ENCODE measurements around the gene RFX1.

The RFX1 gene

GRCh38 chr19:14006085-14006765, at the start of gene RFX1:
TSS of gene RFX1 (minus strand) at chr19:14006320. CDS start at chr19:13993843, 12,477 bp downstream.
- DNase-seq (ENCODE audit: low read depth, low spot score): peak; percentile 99
- H3K9me3 ChIP-seq (ENCODE audit: insufficient read depth, low read length): no peaks in the 10 kb centered on the region
- no peaks in the 10 kb centered on the region for H3K36me3 ChIP-seq (ENCODE audit: insufficient read depth, insufficient read length, low read length)
- peak; percentile 67 for TF ChIP-seq YY1 (IDR thresholded peaks at IDR 0.05; ENCODE audit: insufficient read depth, insufficient read length)
- TF ChIP-seq SUZ12 (IDR thresholded peaks at IDR 0.05; ENCODE audit: extremely low read depth, insufficient read depth, insufficient read length): no peak
- no peak for TF ChIP-seq ZNF274 (IDR thresholded peaks at IDR 0.05; ENCODE audit: low read depth, low read length)
- peak within 1 kb of the TSS; percentile 55 for H3K4me3 ChIP-seq (ENCODE audit: insufficient read length, low read depth)
- H3K4me1 ChIP-seq (ENCODE audit: insufficient read depth, insufficient read length): peaks cover 5% of the 10 kb centered on the region
- no peaks in the 10 kb centered on the region for H3K27me3 ChIP-seq (ENCODE audit: insufficient read depth, insufficient read length)
- peak within 1 kb of the TSS; percentile 93 for H3K9ac ChIP-seq (ENCODE audit: insufficient read length, low read depth)

- H3K27me3 ChIP-seq (ENCODE audit: insufficient read depth, insufficient read length): peaks cover 5% of the 10 kb centered on the region
- peak overlapping the region; percentile 2 for H3K9ac ChIP-seq (ENCODE audit: insufficient read length, low read depth)
- TF ChIP-seq SUZ12 (IDR thresholded peaks at IDR 0.05; ENCODE audit: extremely low read depth, insufficient read depth, insufficient read length) (no peak), YY1 (IDR thresholded peaks at IDR 0.05; ENCODE audit: insufficient read depth, insufficient read length) (no peak), ZNF274 (IDR thresholded peaks at IDR 0.05; ENCODE audit: low read depth, low read length) (no peak)
- peaks cover 40% of the 10 kb centered on the region for H3K36me3 ChIP-seq (ENCODE audit: insufficient read depth, insufficient read length, low read length)
- no peak overlapping the region for H3K4me3 ChIP-seq (ENCODE audit: insufficient read length, low read depth)
- H3K9me3 ChIP-seq (ENCODE audit: insufficient read depth, low read length): peaks cover 7% of the 10 kb centered on the region; the same call in 1 of the 2 replicates
- H3K4me1 ChIP-seq (ENCODE audit: insufficient read depth, insufficient read length): peaks cover 18% of the 10 kb centered on the region
- no peak for DNase-seq (ENCODE audit: low read depth, low spot score)
Observed at GRCh38 chr19:14055396-14055795, 49.3 kb upstream of the RFX1 start.

- Histone ChIP-seq H3K9ac (ENCODE audit: insufficient read length, low read depth) (peak overlapping the region; percentile 2), H3K9me3 (ENCODE audit: insufficient read depth, low read length) (peaks cover 7% of the 10 kb centered on the region; the same call in 1 of the 2 replicates), H3K4me3 (ENCODE audit: insufficient read length, low read depth) (no peak overlapping the region), H3K36me3 (ENCODE audit: insufficient read depth, insufficient read length, low read length) (peaks cover 40% of the 10 kb centered on the region), H3K4me1 (ENCODE audit: insufficient read depth, insufficient read length) (peaks cover 18% of the 10 kb centered on the region), H3K27me3 (ENCODE audit: insufficient read depth, insufficient read length) (peaks cover 5% of the 10 kb centered on the region)
- no peak for TF ChIP-seq YY1 (IDR thresholded peaks at IDR 0.05; ENCODE audit: insufficient read depth, insufficient read length)
- no peak for TF ChIP-seq SUZ12 (IDR thresholded peaks at IDR 0.05; ENCODE audit: extremely low read depth, insufficient read depth, insufficient read length)
- TF ChIP-seq ZNF274 (IDR thresholded peaks at IDR 0.05; ENCODE audit: low read depth, low read length): no peak
- DNase-seq (ENCODE audit: low read depth, low spot score): no peak
Observed at GRCh38 chr19:14054721-14055120, 48.6 kb upstream of the RFX1 start.

- Histone ChIP-seq H3K9ac (ENCODE audit: insufficient read length, low read depth) (no peak overlapping the region), H3K4me1 (ENCODE audit: insufficient read depth, insufficient read length) (peaks cover 18% of the 10 kb centered on the region), H3K4me3 (ENCODE audit: insufficient read length, low read depth) (no peak overlapping the region), H3K27me3 (ENCODE audit: insufficient read depth, insufficient read length) (peaks cover 5% of the 10 kb centered on the region), H3K36me3 (ENCODE audit: insufficient read depth, insufficient read length, low read length) (peaks cover 42% of the 10 kb centered on the region), H3K9me3 (ENCODE audit: insufficient read depth, low read length) (peaks cover 7% of the 10 kb centered on the region; the same call in 1 of the 2 replicates)
- TF ChIP-seq SUZ12 (IDR thresholded peaks at IDR 0.05; ENCODE audit: extremely low read depth, insufficient read depth, insufficient read length) (no peak), ZNF274 (IDR thresholded peaks at IDR 0.05; ENCODE audit: low read depth, low read length) (no peak), YY1 (IDR thresholded peaks at IDR 0.05; ENCODE audit: insufficient read depth, insufficient read length) (no peak)
- DNase-seq (ENCODE audit: low read depth, low spot score): no peak
Observed at GRCh38 chr19:14054099-14054498, 48.0 kb upstream of the RFX1 start.

- Histone ChIP-seq H3K9ac (ENCODE audit: insufficient read length, low read depth) (no peak overlapping the region), H3K27me3 (ENCODE audit: insufficient read depth, insufficient read length) (peaks cover 2% of the 10 kb centered on the region), H3K36me3 (ENCODE audit: insufficient read depth, insufficient read length, low read length) (peaks cover 48% of the 10 kb centered on the region), H3K9me3 (ENCODE audit: insufficient read depth, low read length) (peaks cover 12% of the 10 kb centered on the region; the same call in 1 of the 2 replicates), H3K4me3 (ENCODE audit: insufficient read length, low read depth) (no peak overlapping the region), H3K4me1 (ENCODE audit: insufficient read depth, insufficient read length) (peaks cover 14% of the 10 kb centered on the region)
- TF ChIP-seq YY1 (IDR thresholded peaks at IDR 0.05; ENCODE audit: insufficient read depth, insufficient read length): no peak
- TF ChIP-seq SUZ12 (IDR thresholded peaks at IDR 0.05; ENCODE audit: extremely low read depth, insufficient read depth, insufficient read length): no peak
- TF ChIP-seq ZNF274 (IDR thresholded peaks at IDR 0.05; ENCODE audit: low read depth, low read length): no peak
- DNase-seq (ENCODE audit: low read depth, low spot score): no peak
Observed at GRCh38 chr19:14053500-14053899, 47.4 kb upstream of the RFX1 start.

- TF ChIP-seq ZNF274 (IDR thresholded peaks at IDR 0.05; ENCODE audit: low read depth, low read length) (no peak), SUZ12 (IDR thresholded peaks at IDR 0.05; ENCODE audit: extremely low read depth, insufficient read depth, insufficient read length) (no peak), YY1 (IDR thresholded peaks at IDR 0.05; ENCODE audit: insufficient read depth, insufficient read length) (no peak)
- peaks cover 51% of the 10 kb centered on the region for H3K36me3 ChIP-seq (ENCODE audit: insufficient read depth, insufficient read length, low read length)
- no peak overlapping the region for H3K9ac ChIP-seq (ENCODE audit: insufficient read length, low read depth)
- peaks cover 17% of the 10 kb centered on the region; the same call in 1 of the 2 replicates for H3K9me3 ChIP-seq (ENCODE audit: insufficient read depth, low read length)
- peaks cover 10% of the 10 kb centered on the region for H3K4me1 ChIP-seq (ENCODE audit: insufficient read depth, insufficient read length)
- H3K4me3 ChIP-seq (ENCODE audit: insufficient read length, low read depth): no peak overlapping the region
- no peak for DNase-seq (ENCODE audit: low read depth, low spot score)
- H3K27me3 ChIP-seq (ENCODE audit: insufficient read depth, insufficient read length): no peaks in the 10 kb centered on the region
Observed at GRCh38 chr19:14053032-14053431, 46.9 kb upstream of the RFX1 start.

- Histone ChIP-seq H3K9me3 (ENCODE audit: insufficient read depth, low read length) (peaks cover 18% of the 10 kb centered on the region; the same call in 1 of the 2 replicates), H3K4me3 (ENCODE audit: insufficient read length, low read depth) (no peak overlapping the region), H3K9ac (ENCODE audit: insufficient read length, low read depth) (no peak overlapping the region), H3K4me1 (ENCODE audit: insufficient read depth, insufficient read length) (peaks cover 9% of the 10 kb centered on the region), H3K27me3 (ENCODE audit: insufficient read depth, insufficient read length) (no peaks in the 10 kb centered on the region), H3K36me3 (ENCODE audit: insufficient read depth, insufficient read length, low read length) (peaks cover 51% of the 10 kb centered on the region)
- no peak for TF ChIP-seq YY1 (IDR thresholded peaks at IDR 0.05; ENCODE audit: insufficient read depth, insufficient read length)
- no peak for TF ChIP-seq ZNF274 (IDR thresholded peaks at IDR 0.05; ENCODE audit: low read depth, low read length)
- TF ChIP-seq SUZ12 (IDR thresholded peaks at IDR 0.05; ENCODE audit: extremely low read depth, insufficient read depth, insufficient read length): no peak
- DNase-seq (ENCODE audit: low read depth, low spot score): no peak
Observed at GRCh38 chr19:14052470-14052869, 46.4 kb upstream of the RFX1 start.
